Smooth muscle cell (in vitro differentiated cells): ENCODE measurements around the gene PRKCQ. TPM values are rescaled to one million over a fixed set of nuclear protein-coding genes. Genes with fewer than 3 reads are reported as not detected.

Experiments used
- DNase-seq: peaks from one replicate; lab custom pipeline; 2025; ENCODE audit not compliant: unreplicated experiment; lab: John Stamatoyannopoulos, UW
- H2AFZ ChIP-seq: fragments of 200-600 bp; sonication (generic); 2 replicates; pipeline ENCODE4 v1.6.0; 2016; ENCODE audit warnings: antibody characterized with exemption, low read depth, mild to moderate bottlenecking
- H3F3A ChIP-seq: fragments of 200-600 bp; sonication (generic); 2 replicates; pipeline ENCODE4 v1.6.0; 2017; ENCODE audit warnings: antibody characterized with exemption, low read depth
- H3K27ac ChIP-seq: fragments of 200-600 bp; sonication (generic); 2 replicates; pipeline ENCODE4 v1.5.1; 2016; ENCODE audit warnings: low read depth, mild to moderate bottlenecking
- H3K27me3 ChIP-seq: fragments of 200-600 bp; sonication (generic); 2 replicates; pipeline ENCODE4 v1.6.1; 2016; ENCODE audit warnings: low read depth, mild to moderate bottlenecking
- H3K36me3 ChIP-seq: fragments of 200-600 bp; sonication (generic); 2 replicates; pipeline ENCODE4 v1.5.1; 2016; ENCODE audit warnings: low read depth
- H3K4me1 ChIP-seq: fragments of 200-600 bp; sonication (generic); 2 replicates; pipeline ENCODE4 v1.5.1; 2016; ENCODE audit warnings: low read depth
- H3K4me2 ChIP-seq: fragments of 200-600 bp; sonication (generic); 2 replicates; pipeline ENCODE4 v1.6.0; 2016; ENCODE audit warnings: mild to moderate bottlenecking
- H3K4me3 ChIP-seq: fragments of 200-600 bp; sonication (generic); 2 replicates; pipeline ENCODE4 v1.5.1; 2016; ENCODE audit warnings: mild to moderate bottlenecking
- H3K79me2 ChIP-seq: fragments of 200-600 bp; sonication (generic); 2 replicates; pipeline ENCODE4 v1.6.0; 2016; ENCODE audit warnings: low read depth, mild to moderate bottlenecking
- H3K9ac ChIP-seq: fragments of 200-600 bp; sonication (generic); 2 replicates; pipeline ENCODE4 v1.6.0; 2016; ENCODE audit warnings: low read depth
- H3K9me3 ChIP-seq: fragments of 200-600 bp; sonication (generic); replicated peaks from 2 replicates; pipeline ENCODE4 v1.5.1; 2016; ENCODE audit warnings: low read depth
- H4K20me1 ChIP-seq: fragments of 200-600 bp; sonication (generic); 2 replicates; pipeline ENCODE4 v1.6.0; 2016; ENCODE audit warnings: low read depth
- WGBS: methylation state at CpG from one replicate; pipeline ENCODE4 v1.1.7; 2016; ENCODE audit warnings: low lambda C conversion rate; 5-methylcytosine and 5-hydroxymethylcytosine counted together
- polyA plus RNA-seq: library from polyadenylated mRNA; unstranded; fragments of >200 nt; fragmentation: Nextera tagmentation; extraction: Ambion mirVana; gene quantifications from 2 replicates; pipeline ENCODE4 v1.2.1, GENCODE V29; 2016
- total RNA-seq: library from RNA; depleted of rRNA; stranded (reverse); fragments of >200 nt; gene quantifications from 2 replicates; pipeline ENCODE4 v1.2.3, GENCODE V29; 2014
- TF ChIP-seq, protein P1 (sequence below): fragments of 200-600 bp; sonication (generic); IDR thresholded peaks from 2 replicates; pipeline ENCODE4 v1.5.1; 2017; ENCODE audit warnings: borderline replicate concordance, mild to moderate bottlenecking, antibody characterized with exemption; ENCODE audit not compliant: insufficient read depth, poor library complexity, severe bottlenecking

PRKCQ gene
- total and polyA plus RNA-seq, 2 experiments from 2014 or later: 0.27 to 0.38 TPM

DNA sequence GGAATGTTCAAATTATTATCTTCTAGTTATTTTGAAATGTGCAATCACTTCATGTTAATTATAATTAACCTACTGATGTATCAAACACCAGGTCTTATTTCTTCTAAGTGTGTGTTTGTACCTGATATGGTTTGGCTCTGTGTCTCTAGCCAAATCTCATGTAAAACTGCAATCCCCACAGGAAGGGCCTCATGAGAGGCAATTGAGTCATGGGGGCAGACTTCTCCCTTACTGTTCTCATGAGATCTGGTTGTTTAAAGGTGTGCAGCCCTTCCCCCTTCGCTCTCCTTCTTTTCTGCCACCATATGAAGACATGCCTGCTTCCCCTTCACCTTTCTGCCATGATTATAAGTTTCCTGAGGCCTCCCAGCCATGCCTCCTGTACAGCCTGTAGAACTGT, 18.6 kb upstream of the PRKCQ start:
- TF ChIP-seq, protein P1, sequence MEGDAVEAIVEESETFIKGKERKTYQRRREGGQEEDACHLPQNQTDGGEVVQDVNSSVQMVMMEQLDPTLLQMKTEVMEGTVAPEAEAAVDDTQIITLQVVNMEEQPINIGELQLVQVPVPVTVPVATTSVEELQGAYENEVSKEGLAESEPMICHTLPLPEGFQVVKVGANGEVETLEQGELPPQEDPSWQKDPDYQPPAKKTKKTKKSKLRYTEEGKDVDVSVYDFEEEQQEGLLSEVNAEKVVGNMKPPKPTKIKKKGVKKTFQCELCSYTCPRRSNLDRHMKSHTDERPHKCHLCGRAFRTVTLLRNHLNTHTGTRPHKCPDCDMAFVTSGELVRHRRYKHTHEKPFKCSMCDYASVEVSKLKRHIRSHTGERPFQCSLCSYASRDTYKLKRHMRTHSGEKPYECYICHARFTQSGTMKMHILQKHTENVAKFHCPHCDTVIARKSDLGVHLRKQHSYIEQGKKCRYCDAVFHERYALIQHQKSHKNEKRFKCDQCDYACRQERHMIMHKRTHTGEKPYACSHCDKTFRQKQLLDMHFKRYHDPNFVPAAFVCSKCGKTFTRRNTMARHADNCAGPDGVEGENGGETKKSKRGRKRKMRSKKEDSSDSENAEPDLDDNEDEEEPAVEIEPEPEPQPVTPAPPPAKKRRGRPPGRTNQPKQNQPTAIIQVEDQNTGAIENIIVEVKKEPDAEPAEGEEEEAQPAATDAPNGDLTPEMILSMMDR: no peak
- H3K27ac ChIP-seq: no peak overlapping the region
- H3K4me3 ChIP-seq: no peak overlapping the region
- no peak overlapping the region for H3K4me2 ChIP-seq
- no peaks in the 10 kb centered on the region for H3K9me3 ChIP-seq
- DNase-seq: no peak
- no peaks in the 10 kb centered on the region for H3K79me2 ChIP-seq
- H3K4me1 ChIP-seq: no peaks in the 10 kb centered on the region
- H2AFZ ChIP-seq: no peak overlapping the region
- H3K36me3 ChIP-seq: no peaks in the 10 kb centered on the region
- H3F3A ChIP-seq: no peaks in the 10 kb centered on the region
- H4K20me1 ChIP-seq: no peaks in the 10 kb centered on the region
- H3K9ac ChIP-seq: no peak overlapping the region
- peaks cover 16% of the 10 kb centered on the region for H3K27me3 ChIP-seq
- 100% methylated on average over 1 of the region's 1 CpG for WGBS

- H3K9me3 ChIP-seq: no peaks in the 10 kb centered on the region
- H3K4me2 ChIP-seq: no peak overlapping the region
- WGBS: 85% methylated on average over 5 of the region's 5 CpGs
- DNase-seq: no peak
- no peak overlapping the region for H3K4me3 ChIP-seq
- peaks cover 4% of the 10 kb centered on the region for H3K27me3 ChIP-seq
- no peaks in the 10 kb centered on the region for H3K4me1 ChIP-seq
- no peak overlapping the region for H3K27ac ChIP-seq
- no peaks in the 10 kb centered on the region for H3K36me3 ChIP-seq
- no peaks in the 10 kb centered on the region for H3F3A ChIP-seq
- H4K20me1 ChIP-seq: no peaks in the 10 kb centered on the region
- H3K9ac ChIP-seq: no peak overlapping the region
- no peaks in the 10 kb centered on the region for H3K79me2 ChIP-seq
- no peak overlapping the region for H2AFZ ChIP-seq
- TF ChIP-seq, protein P1: no peak
Measured at GRCh38 chr10:6597478-6597877, 17.4 kb upstream of the PRKCQ start.

DNA sequence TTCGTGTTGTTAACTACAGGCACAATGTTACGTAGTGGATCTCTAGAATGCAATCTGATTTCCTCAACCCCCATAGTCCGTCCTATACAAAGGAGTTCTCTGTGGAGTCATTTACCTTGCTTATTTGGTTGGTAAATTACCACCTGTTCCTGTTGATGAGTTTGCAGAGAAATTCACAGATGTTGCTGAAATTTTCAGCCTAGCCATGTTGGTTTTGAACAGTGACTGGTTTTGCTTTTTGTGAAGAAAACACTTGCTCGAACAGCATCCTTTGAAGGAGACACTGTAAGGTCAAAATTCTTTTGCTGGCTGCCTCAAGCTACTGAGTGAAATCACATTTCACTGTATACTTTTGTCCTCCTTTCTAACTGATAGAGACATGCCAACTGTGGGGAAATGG, 15.4 kb upstream of the PRKCQ start:
- no peaks in the 10 kb centered on the region for H3K79me2 ChIP-seq
- 93% methylated on average over 4 of the region's 4 CpGs for WGBS
- no peaks in the 10 kb centered on the region for H3K9me3 ChIP-seq
- no peaks in the 10 kb centered on the region for H3K4me1 ChIP-seq
- no peaks in the 10 kb centered on the region for H3K36me3 ChIP-seq
- no peak overlapping the region for H3K4me3 ChIP-seq
- H3K27ac ChIP-seq: no peak overlapping the region
- no peak overlapping the region for H3K9ac ChIP-seq
- TF ChIP-seq, protein P1: no peak
- H3K27me3 ChIP-seq: peaks cover 10% of the 10 kb centered on the region
- H3F3A ChIP-seq: no peaks in the 10 kb centered on the region
- DNase-seq: no peak
- no peaks in the 10 kb centered on the region for H4K20me1 ChIP-seq
- no peak overlapping the region for H3K4me2 ChIP-seq
- H2AFZ ChIP-seq: no peak overlapping the region

DNA sequence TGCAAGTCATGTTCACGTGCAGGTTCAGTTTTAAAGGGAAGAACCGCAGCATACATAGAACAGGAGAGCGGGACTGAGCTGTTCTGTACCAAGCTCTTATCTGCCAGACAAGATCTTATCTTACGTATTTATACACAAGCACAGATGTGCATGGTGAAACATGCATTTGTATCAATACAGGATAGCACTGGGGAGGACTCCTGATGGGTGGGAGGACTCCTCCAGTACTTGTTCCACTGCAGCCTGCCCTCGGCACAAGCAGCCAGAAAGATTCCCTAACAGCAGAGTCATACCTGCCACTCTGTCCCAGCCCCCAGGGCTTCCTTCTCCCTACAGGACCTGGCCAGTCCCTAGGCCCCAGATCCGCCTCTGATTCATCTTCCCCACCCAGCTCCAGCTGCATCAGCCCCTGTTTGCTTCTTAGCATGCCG, 13.2 kb upstream of the PRKCQ start:
- no peak for DNase-seq
- H3F3A ChIP-seq: no peaks in the 10 kb centered on the region
- no peak overlapping the region for H3K9ac ChIP-seq
- H3K9me3 ChIP-seq: no peaks in the 10 kb centered on the region
- no peaks in the 10 kb centered on the region for H3K4me1 ChIP-seq
- H3K4me3 ChIP-seq: no peak overlapping the region
- no peak overlapping the region for H2AFZ ChIP-seq
- H3K27ac ChIP-seq: no peak overlapping the region
- WGBS: 72% methylated on average over 7 of the region's 7 CpGs
- H3K79me2 ChIP-seq: no peaks in the 10 kb centered on the region
- TF ChIP-seq, protein P1: no peak
- peaks cover 29% of the 10 kb centered on the region for H3K27me3 ChIP-seq
- H4K20me1 ChIP-seq: no peaks in the 10 kb centered on the region
- H3K36me3 ChIP-seq: no peaks in the 10 kb centered on the region
- no peak overlapping the region for H3K4me2 ChIP-seq
